Right lobe of liver (tissue), 4 donors: ENCODE measurements around the gene CLEC3A.

Source experiments
- POLR2A ChIP-seq: fragments of 450-650 bp; IDR thresholded peaks from one replicate; pipeline ENCODE4 v1.6.1; 2017; ENCODE audit warnings: antibody characterized with exemption, mild to moderate bottlenecking
- TF ChIP-seq, protein P1 (sequence below), 4 donors: fragments of 200-600 bp in 3 of 4; fragments of 450-650 bp in 1 of 4; IDR thresholded peaks; one replicate each; pipeline versions ENCODE4 v1.5.1 to v1.8.0; 2016 to 2022; ENCODE audit warnings: antibody characterized with exemption in 4 of 4, mild to moderate bottlenecking in 2 of 4
- donor health status: DM: no; HTN: no; CAD: no.
- donor health status: DM: no; HTN: no; CAD: no.
- donor health status: DM: no; HTN: yes; CAD: no.

- TF ChIP-seq POLR2A, result no peak
- TF ChIP-seq, protein P1, sequence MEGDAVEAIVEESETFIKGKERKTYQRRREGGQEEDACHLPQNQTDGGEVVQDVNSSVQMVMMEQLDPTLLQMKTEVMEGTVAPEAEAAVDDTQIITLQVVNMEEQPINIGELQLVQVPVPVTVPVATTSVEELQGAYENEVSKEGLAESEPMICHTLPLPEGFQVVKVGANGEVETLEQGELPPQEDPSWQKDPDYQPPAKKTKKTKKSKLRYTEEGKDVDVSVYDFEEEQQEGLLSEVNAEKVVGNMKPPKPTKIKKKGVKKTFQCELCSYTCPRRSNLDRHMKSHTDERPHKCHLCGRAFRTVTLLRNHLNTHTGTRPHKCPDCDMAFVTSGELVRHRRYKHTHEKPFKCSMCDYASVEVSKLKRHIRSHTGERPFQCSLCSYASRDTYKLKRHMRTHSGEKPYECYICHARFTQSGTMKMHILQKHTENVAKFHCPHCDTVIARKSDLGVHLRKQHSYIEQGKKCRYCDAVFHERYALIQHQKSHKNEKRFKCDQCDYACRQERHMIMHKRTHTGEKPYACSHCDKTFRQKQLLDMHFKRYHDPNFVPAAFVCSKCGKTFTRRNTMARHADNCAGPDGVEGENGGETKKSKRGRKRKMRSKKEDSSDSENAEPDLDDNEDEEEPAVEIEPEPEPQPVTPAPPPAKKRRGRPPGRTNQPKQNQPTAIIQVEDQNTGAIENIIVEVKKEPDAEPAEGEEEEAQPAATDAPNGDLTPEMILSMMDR (IDR thresholded peaks at IDR 0.05), result peak in 2 of 4 donors; percentile 12 to 14
Measured at GRCh38 chr16:78005881-78006280, 16.5 kb upstream of the CLEC3A start.
